GM18870 (cell line): ENCODE measurements around the gene GJE1.

ENCODE experiments used
- ATAC-seq: cut with Tn5 transposase; IDR thresholded peaks from one replicate; pipeline ENCODE4 v1.9.1; 2021; ENCODE audit warnings: moderate library complexity; ENCODE audit not compliant: unreplicated experiment

GJE1 gene

DNA sequence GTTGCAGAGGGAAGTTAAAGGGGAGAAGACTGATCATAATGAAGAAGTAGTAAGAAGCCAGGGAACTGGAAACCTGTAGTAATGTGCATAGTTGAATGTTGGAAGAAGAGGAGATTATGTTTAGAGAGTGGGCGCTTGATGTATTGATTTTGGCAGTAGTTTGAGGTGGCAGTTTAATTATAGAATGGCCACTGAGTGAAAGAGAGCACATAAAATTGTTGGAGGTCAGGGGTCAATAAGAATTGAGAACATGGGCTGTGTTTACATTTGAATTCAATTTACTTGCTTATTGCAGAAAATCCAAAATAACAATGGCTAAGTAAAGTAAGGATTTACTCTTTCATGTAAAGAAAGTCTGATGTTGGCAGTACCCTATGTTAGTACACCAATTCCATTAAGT is 30.1 kb downstream of the GJE1 start:
- no peak for ATAC-seq

GRCh38 chr6:142165227-142165626 is 32.5 kb downstream of the GJE1 start:
- no peak for ATAC-seq

- ATAC-seq = no peak
Measured at GRCh38 chr6:142167071-142167470, 34.3 kb downstream of the GJE1 start.

GRCh38 chr6:142167486-142167885 is 34.8 kb downstream of the GJE1 start:
- ATAC-seq = no peak

DNA sequence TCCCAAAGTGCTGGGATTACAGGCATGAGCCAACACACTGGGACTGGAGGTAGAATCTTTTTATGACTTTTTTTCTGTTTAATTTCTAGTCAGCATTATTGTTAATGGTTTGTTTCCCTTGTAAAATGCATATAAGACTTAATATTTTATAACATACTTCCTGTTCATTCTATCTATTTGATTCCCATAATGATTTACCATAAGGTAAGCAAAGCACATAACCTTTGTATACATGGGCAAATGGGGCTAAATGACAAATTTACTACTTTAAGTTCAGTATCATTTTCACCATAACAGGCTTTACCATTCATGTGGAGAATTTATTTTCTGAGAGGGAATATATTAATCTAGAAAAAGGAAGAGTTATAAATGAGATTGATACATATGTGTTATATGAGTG is 38.6 kb downstream of the GJE1 start:
- ATAC-seq = no peak

GRCh38 chr6:142172758-142173157 is 40.0 kb downstream of the GJE1 start:
- no peak for ATAC-seq

DNA sequence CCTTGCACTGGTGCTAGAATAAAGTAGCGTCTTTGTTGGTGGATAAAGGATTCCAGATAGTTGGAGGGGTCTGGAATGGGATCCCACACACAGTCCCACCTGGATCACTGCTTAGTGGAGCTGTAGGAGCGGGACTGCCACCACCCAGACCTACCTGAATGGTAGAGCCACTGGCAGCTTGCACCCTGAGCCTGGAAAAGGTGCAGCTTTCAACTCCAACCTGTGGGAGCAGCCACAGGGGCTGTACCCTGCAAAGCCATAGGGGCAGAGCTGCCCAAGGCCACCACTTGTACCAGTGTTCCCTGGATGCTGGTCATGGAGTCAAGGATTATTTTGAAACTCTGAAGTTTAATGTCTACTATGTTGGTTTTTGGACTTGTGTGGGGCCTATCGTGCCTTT is 41.3 kb downstream of the GJE1 start:
- no peak for ATAC-seq

GRCh38 chr6:142174703-142175102 is 42.0 kb downstream of the GJE1 start:
- no peak for ATAC-seq

DNA sequence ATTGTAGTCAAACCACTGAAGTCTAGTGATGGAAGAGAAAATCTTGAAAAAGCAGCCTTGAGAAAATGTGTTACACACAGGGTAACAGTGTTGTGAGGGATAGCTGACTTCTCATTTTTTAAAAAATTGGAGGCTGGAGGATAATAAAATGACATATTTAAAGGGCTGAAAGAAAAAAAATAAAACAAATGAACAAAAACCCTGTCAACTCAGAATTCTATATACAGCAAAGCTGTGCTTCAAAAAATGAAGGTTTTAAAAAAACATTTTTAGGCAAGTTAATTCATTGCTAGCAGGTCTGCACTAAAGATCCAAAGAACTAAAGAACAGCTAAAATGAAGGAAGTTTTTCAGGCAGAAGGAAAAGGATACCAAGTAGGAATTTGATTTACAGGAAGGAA is 45.4 kb downstream of the GJE1 start:
- ATAC-seq = no peak

DNA sequence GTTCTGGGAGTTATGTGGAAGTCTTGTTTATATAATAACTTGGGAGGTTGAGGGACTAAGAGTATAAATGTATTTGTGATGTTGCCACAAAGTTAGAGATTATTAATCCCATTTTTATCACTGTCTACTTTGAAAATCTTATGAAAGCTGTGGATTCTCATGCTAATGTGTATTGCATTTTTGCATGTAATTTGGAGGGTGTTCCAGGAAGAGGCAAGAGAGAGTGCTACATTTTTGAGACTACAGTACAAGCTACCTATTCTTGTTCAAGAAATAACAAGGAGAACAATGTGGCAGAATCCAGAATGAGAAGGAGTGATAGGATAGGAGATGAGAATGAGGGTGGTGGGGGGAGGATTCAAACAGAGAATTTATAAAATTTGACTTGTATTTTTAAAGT is 49.3 kb downstream of the GJE1 start:
- ATAC-seq = no peak

- ATAC-seq = no peak
Measured at GRCh38 chr6:142183351-142183750, 50.6 kb downstream of the GJE1 start.

DNA sequence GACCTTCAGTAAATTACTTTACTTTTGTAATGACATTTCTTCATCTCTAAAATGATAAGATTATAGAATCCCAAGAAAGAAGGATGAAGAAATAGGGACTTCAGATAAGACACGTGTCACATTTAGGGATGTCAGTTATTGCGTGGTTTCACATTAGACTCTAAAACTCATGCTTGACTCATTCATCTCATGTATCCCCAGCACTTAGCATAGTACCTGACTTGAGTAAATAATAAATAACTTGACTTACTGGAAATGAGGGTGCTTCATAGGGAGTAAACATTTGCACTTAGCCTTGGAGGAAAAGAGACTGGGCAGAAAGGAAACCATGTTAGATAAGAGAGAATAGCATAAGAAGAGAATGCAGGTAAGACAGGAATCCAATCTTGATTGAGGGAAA is 51.6 kb downstream of the GJE1 start:
- ATAC-seq = no peak
